Liver (tissue), 9 donors: ENCODE data around the gene TUBGCP2. TPM values are rescaled to one million over a fixed set of nuclear protein-coding genes. Genes with fewer than 3 reads are reported as not detected.

ENCODE experiments used
- DNase-seq: peaks from one replicate; pipeline ENCODE4 v3.0.0-alpha.2; 2017; ENCODE audit warnings: low spot score
- H3K27ac ChIP-seq, 2 donors: one replicate each; pipeline ENCODE4 v1.7.0; 2013; ENCODE audit warnings: inconsistent platforms in 2 of 2, low read length in 2 of 2, control low read depth in 1 of 2, low read depth in 1 of 2, mild to moderate bottlenecking in 1 of 2
- H3K27me3 ChIP-seq, 4 donors: one replicate each; pipeline versions ENCODE4 v1.6.1 to v1.7.0; 2013; ENCODE audit warnings: low read length in 3 of 4, inconsistent platforms in 1 of 4, mild to moderate bottlenecking in 1 of 4, moderate library complexity in 1 of 4; ENCODE audit not compliant: control insufficient read depth in 4 of 4, insufficient read depth in 4 of 4
- H3K36me3 ChIP-seq, 4 donors: one replicate each; pipeline versions ENCODE4 v1.6.1 to v1.7.0; 2013; ENCODE audit warnings: low read length in 3 of 4, mild to moderate bottlenecking in 3 of 4, low read depth in 1 of 4, moderate library complexity in 1 of 4; ENCODE audit not compliant: control insufficient read depth in 4 of 4, insufficient read depth in 3 of 4
- H3K4me1 ChIP-seq, 4 donors: one replicate each; pipeline versions ENCODE4 v1.6.1 to v1.7.0; 2013; ENCODE audit warnings: low read length in 3 of 4, mild to moderate bottlenecking in 3 of 4, moderate library complexity in 1 of 4; ENCODE audit not compliant: control insufficient read depth in 4 of 4, insufficient read depth in 4 of 4
- H3K4me3 ChIP-seq, 3 donors: one replicate each; pipeline versions ENCODE4 v1.6.1 to v1.7.0; 2013; ENCODE audit warnings: low read length in 3 of 3, control low read depth in 1 of 3, low read depth in 1 of 3, mild to moderate bottlenecking in 1 of 3
- H3K9ac ChIP-seq, 2 donors: one replicate each; pipeline ENCODE4 v1.7.0; 2013; ENCODE audit warnings: low read length in 2 of 2, mild to moderate bottlenecking in 2 of 2, moderate library complexity in 2 of 2, control low read depth in 1 of 2, low read depth in 1 of 2
- H3K9me3 ChIP-seq, 4 donors: one replicate each; pipeline versions ENCODE4 v1.6.1 to v1.7.0; 2013; ENCODE audit warnings: low read length in 3 of 4; ENCODE audit not compliant: control insufficient read depth in 4 of 4
- EGR1 ChIP-seq, 2 donors: IDR thresholded peaks; 2 replicates each; pipeline ENCODE4 v1.6.1; 2016 to 2018; ENCODE audit warnings: antibody characterized with exemption in 2 of 2, low read depth in 2 of 2
- FOXA1 ChIP-seq: IDR thresholded peaks from 2 replicates; pipeline ENCODE4 v1.6.1; 2016; ENCODE audit warnings: antibody characterized with exemption
- FOXA2 ChIP-seq: IDR thresholded peaks from 2 replicates; pipeline ENCODE4 v1.6.1; 2016; ENCODE audit warnings: antibody characterized with exemption
- GABPA ChIP-seq, 2 donors: IDR thresholded peaks in 1 of 2; conservative IDR thresholded peaks in 1 of 2; 2 replicates each; pipeline ENCODE4 v1.6.1; 2016; ENCODE audit warnings: antibody characterized with exemption in 2 of 2, mild to moderate bottlenecking in 1 of 2, moderate library complexity in 1 of 2
- HNF4A ChIP-seq, 2 donors: conservative IDR thresholded peaks; 2 replicates each; pipeline ENCODE4 v1.6.1; 2016; ENCODE audit warnings: antibody characterized with exemption in 2 of 2, mild to moderate bottlenecking in 2 of 2
- HNF4G ChIP-seq: IDR thresholded peaks from 2 replicates; pipeline ENCODE4 v1.6.1; 2016; ENCODE audit warnings: antibody characterized with exemption
- JUND ChIP-seq, 2 donors: IDR thresholded peaks; 2 replicates each; pipeline ENCODE4 v1.6.1; 2016; ENCODE audit warnings: antibody characterized with exemption in 2 of 2
- NR2F2 ChIP-seq: IDR thresholded peaks from 2 replicates; pipeline ENCODE4 v1.6.1; 2016; ENCODE audit warnings: antibody characterized with exemption
- RAD21 ChIP-seq, 2 donors: IDR thresholded peaks; 2 replicates each; pipeline ENCODE4 v1.6.1; 2016; ENCODE audit warnings: antibody characterized with exemption in 2 of 2, mild to moderate bottlenecking in 2 of 2
- RXRA ChIP-seq, 2 donors: IDR thresholded peaks; 2 replicates each; pipeline ENCODE4 v1.6.1; 2017 to 2018; ENCODE audit warnings: antibody characterized with exemption in 2 of 2, mild to moderate bottlenecking in 1 of 2
- SP1 ChIP-seq: IDR thresholded peaks from 2 replicates; pipeline ENCODE4 v1.6.1; 2018; ENCODE audit warnings: antibody characterized with exemption, mild to moderate bottlenecking
- TAF1 ChIP-seq: conservative IDR thresholded peaks from 2 replicates; pipeline ENCODE4 v1.6.1; 2016; ENCODE audit warnings: antibody characterized with exemption, mild to moderate bottlenecking
- YY1 ChIP-seq: IDR thresholded peaks from 2 replicates; pipeline ENCODE4 v1.6.1; 2016; ENCODE audit warnings: antibody characterized with exemption, mild to moderate bottlenecking
- WGBS: extraction: QIAGEN DNeasy Blood & Tissue Kit; methylation state at CpG from one replicate; pipeline ENCODE4 v1.1.7; 2013; 5-methylcytosine and 5-hydroxymethylcytosine counted together
- polyA plus RNA-seq, 2 donors: library from polyadenylated mRNA; stranded (reverse) in 1 of 2; unstranded in 1 of 2; fragments of 200-250 nt in 1 of 2; fragments of >200 nt in 1 of 2; fragmentation: Nextera tagmentation in 1 of 2; extraction: Ambion mirVana in 1 of 2; gene quantifications; one replicate each; pipeline versions ENCODE4 v1.2.1 to v1.2.3, GENCODE V29; 2013 to 2015
- total RNA-seq, 2 donors: library from RNA; depleted of rRNA; stranded (reverse); fragments of >200 nt; gene quantifications; one replicate each; pipeline ENCODE4 v1.2.3, GENCODE V29; 2014
- TF ChIP-seq, protein P1 (sequence below): IDR thresholded peaks from 2 replicates; pipeline ENCODE4 v1.6.1; 2016; ENCODE audit warnings: antibody characterized with exemption
- TF ChIP-seq, protein P2 (sequence below): IDR thresholded peaks from 2 replicates; pipeline ENCODE4 v1.6.1; 2016; ENCODE audit warnings: antibody characterized with exemption, mild to moderate bottlenecking
- TF ChIP-seq, protein P3 (sequence below): IDR thresholded peaks from 2 replicates; pipeline ENCODE4 v1.6.1; 2016; ENCODE audit warnings: antibody characterized with exemption
- TF ChIP-seq, protein P4 (sequence below): IDR thresholded peaks from 2 replicates; pipeline ENCODE4 v1.6.1; 2016; ENCODE audit warnings: antibody characterized with exemption
- TF ChIP-seq, protein P5 (sequence below): fragments of 150-350 bp; IDR thresholded peaks from 2 replicates; pipeline ENCODE4 v1.5.1; 2017; ENCODE audit warnings: improper control_type of control experiment, low read depth, low read length; ENCODE audit not compliant: missing input control
- donor health status: healthy.
- donor health status: healthy.
- donor health status: healthy.
- donor health status: healthy.
- donor health status: healthy.

TUBGCP2 gene
- total and polyA plus RNA-seq, 4 donors = 18.8 to 32.4 (median 27.6) TPM

DNA sequence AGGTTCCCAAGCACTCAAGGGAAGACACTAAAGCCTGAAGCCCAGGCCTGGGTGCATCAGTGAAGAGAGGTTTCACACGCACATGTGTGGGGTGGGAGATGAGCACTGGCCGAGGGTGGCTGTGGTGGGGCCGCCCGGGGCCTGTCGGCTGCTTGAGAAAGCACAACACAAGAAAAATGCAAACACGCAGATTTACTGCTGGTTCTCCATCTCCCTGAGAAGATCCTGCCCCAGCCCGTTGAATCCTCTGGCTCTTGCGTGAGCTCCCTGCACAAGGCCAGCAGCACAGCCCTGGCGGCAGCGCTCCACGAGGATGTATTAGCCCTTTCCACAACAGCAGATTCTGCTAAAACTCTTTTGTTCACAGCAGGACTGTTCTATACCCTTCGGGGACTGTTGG lies 6.2 kb upstream of the TUBGCP2 start (continued):
- TF ChIP-seq EGR1 (IDR thresholded peaks at IDR 0.05; ENCODE audit: low read depth in 2 of 2) (no peak), FOXA1 (no peak), NR2F2 (no peak), FOXA2 (no peak), TAF1 (no peak), SP1 (no peak)
- TF ChIP-seq, protein P1, sequence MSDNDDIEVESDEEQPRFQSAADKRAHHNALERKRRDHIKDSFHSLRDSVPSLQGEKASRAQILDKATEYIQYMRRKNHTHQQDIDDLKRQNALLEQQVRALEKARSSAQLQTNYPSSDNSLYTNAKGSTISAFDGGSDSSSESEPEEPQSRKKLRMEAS = no peak

DNA sequence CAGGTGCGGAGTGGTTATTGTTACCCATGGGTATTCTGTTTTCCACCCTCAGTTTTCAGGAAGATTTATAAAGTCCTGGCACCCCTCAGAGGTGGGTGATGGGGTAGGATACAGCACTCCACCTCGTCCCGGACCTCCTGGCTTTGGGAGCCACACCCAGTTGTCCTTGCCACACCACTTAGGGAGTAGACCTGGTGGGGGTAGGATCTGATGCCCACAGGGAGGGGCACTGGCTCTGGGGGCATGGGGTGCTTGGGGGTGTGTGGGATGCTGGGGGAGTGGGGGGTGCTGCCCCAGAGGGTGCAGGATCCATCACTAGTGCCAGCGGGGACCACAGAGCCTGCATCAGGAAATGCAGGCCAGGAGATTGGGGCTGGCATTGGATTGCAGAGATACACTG lies 4.5 kb upstream of the TUBGCP2 start:
- WGBS = 84% methylated on average over 4 of the region's 4 CpGs
- no peak overlapping the region for H3K27ac ChIP-seq
- DNase-seq = no peak

DNA sequence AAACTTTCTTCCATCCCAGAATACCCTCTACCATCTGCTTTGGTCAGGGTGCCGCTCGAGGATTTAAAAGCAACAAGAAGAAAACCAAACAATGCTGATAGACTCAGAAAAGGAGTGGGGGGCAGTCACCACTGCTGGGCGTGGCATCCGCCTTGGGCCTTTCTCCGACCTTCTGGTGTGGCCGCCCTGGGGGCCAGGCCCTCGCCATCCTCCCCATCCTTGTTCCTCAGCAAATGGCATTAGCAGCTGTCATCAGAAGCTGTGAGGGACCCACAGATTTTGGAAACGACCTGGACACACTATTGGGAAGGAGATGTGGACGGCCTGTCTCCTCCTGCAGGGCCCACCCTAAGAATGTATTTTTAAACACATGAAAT lies 4.1 kb upstream of the TUBGCP2 start:
- Histone ChIP-seq H3K4me3 (no peak overlapping the region), H3K9ac (no peak overlapping the region), H3K4me1 (peaks cover 2 to 21% (median 16%) of the 10 kb centered on the region in 4 donors), H3K27me3 (no peaks in the 10 kb centered on the region), H3K36me3 (peaks cover 0 to 21% (median 10%) of the 10 kb centered on the region in 4 donors), H3K9me3 (no peaks in the 10 kb centered on the region), H3K27ac (no peak overlapping the region)
- no peak for DNase-seq
- WGBS = 94% methylated on average over 9 of the region's 9 CpGs
- TF ChIP-seq RAD21 (IDR thresholded peaks at IDR 0.05) (no peak), EGR1 (IDR thresholded peaks at IDR 0.05; ENCODE audit: low read depth in 2 of 2) (no peak), HNF4G (no peak), SP1 (no peak), HNF4A (conservative IDR thresholded peaks at IDR 0.05) (no peak), JUND (IDR thresholded peaks at IDR 0.05) (no peak), NR2F2 (no peak), YY1 (no peak), GABPA (IDR thresholded peaks at IDR 0.05 in 1 of 2, conservative IDR thresholded peaks at IDR 0.05 in 1 of 2) (no peak), FOXA1 (no peak), FOXA2 (no peak), TAF1 (no peak), RXRA (IDR thresholded peaks at IDR 0.05) (no peak)
- TF ChIP-seq, protein P1 = no peak
- TF ChIP-seq, protein P2, sequence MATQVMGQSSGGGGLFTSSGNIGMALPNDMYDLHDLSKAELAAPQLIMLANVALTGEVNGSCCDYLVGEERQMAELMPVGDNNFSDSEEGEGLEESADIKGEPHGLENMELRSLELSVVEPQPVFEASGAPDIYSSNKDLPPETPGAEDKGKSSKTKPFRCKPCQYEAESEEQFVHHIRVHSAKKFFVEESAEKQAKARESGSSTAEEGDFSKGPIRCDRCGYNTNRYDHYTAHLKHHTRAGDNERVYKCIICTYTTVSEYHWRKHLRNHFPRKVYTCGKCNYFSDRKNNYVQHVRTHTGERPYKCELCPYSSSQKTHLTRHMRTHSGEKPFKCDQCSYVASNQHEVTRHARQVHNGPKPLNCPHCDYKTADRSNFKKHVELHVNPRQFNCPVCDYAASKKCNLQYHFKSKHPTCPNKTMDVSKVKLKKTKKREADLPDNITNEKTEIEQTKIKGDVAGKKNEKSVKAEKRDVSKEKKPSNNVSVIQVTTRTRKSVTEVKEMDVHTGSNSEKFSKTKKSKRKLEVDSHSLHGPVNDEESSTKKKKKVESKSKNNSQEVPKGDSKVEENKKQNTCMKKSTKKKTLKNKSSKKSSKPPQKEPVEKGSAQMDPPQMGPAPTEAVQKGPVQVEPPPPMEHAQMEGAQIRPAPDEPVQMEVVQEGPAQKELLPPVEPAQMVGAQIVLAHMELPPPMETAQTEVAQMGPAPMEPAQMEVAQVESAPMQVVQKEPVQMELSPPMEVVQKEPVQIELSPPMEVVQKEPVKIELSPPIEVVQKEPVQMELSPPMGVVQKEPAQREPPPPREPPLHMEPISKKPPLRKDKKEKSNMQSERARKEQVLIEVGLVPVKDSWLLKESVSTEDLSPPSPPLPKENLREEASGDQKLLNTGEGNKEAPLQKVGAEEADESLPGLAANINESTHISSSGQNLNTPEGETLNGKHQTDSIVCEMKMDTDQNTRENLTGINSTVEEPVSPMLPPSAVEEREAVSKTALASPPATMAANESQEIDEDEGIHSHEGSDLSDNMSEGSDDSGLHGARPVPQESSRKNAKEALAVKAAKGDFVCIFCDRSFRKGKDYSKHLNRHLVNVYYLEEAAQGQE = no peak
- TF ChIP-seq, protein P3, sequence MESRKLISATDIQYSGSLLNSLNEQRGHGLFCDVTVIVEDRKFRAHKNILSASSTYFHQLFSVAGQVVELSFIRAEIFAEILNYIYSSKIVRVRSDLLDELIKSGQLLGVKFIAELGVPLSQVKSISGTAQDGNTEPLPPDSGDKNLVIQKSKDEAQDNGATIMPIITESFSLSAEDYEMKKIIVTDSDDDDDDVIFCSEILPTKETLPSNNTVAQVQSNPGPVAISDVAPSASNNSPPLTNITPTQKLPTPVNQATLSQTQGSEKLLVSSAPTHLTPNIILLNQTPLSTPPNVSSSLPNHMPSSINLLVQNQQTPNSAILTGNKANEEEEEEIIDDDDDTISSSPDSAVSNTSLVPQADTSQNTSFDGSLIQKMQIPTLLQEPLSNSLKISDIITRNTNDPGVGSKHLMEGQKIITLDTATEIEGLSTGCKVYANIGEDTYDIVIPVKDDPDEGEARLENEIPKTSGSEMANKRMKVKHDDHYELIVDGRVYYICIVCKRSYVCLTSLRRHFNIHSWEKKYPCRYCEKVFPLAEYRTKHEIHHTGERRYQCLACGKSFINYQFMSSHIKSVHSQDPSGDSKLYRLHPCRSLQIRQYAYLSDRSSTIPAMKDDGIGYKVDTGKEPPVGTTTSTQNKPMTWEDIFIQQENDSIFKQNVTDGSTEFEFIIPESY = no peak
- TF ChIP-seq, protein P4, sequence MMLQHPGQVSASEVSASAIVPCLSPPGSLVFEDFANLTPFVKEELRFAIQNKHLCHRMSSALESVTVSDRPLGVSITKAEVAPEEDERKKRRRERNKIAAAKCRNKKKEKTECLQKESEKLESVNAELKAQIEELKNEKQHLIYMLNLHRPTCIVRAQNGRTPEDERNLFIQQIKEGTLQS = no peak
- TF ChIP-seq, protein P5, sequence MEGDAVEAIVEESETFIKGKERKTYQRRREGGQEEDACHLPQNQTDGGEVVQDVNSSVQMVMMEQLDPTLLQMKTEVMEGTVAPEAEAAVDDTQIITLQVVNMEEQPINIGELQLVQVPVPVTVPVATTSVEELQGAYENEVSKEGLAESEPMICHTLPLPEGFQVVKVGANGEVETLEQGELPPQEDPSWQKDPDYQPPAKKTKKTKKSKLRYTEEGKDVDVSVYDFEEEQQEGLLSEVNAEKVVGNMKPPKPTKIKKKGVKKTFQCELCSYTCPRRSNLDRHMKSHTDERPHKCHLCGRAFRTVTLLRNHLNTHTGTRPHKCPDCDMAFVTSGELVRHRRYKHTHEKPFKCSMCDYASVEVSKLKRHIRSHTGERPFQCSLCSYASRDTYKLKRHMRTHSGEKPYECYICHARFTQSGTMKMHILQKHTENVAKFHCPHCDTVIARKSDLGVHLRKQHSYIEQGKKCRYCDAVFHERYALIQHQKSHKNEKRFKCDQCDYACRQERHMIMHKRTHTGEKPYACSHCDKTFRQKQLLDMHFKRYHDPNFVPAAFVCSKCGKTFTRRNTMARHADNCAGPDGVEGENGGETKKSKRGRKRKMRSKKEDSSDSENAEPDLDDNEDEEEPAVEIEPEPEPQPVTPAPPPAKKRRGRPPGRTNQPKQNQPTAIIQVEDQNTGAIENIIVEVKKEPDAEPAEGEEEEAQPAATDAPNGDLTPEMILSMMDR = no peak

More for the DNA sequence above, 4.5 kb upstream of the TUBGCP2 start:
- H3K9me3 ChIP-seq = no peaks in the 10 kb centered on the region
- no peak overlapping the region for H3K9ac ChIP-seq
- H3K36me3 ChIP-seq = peaks cover 0 to 21% (median 10%) of the 10 kb centered on the region in 4 donors
- H3K27me3 ChIP-seq = no peaks in the 10 kb centered on the region
- no peak overlapping the region for H3K4me3 ChIP-seq
- H3K4me1 ChIP-seq = peaks cover 2 to 17% (median 13%) of the 10 kb centered on the region in 4 donors
- TF ChIP-seq, protein P3 = no peak
- TF ChIP-seq YY1 = no peak
- no peak for TF ChIP-seq HNF4A (conservative IDR thresholded peaks at IDR 0.05)
- TF ChIP-seq FOXA1 = no peak
- TF ChIP-seq EGR1 (IDR thresholded peaks at IDR 0.05; ENCODE audit: low read depth in 2 of 2) = no peak
- TF ChIP-seq HNF4G = no peak
